PC-9 (cell line): ENCODE measurements around the gene G0S2. TPM values are rescaled to one million over a fixed set of nuclear protein-coding genes. Genes with fewer than 3 reads are reported as not detected.

Source experiments
- BruUV-seq: library from RNA; stranded (reverse); fragments of 400-500 nt; replicated peaks from 2 replicates; lab custom pipeline; 2021; lab: Mats Ljungman, UMichigan
- CTCF ChIA-PET: fragments of 300-600 bp; sonication (Branson Sonifier 250); formaldehyde crosslinking; loops from one replicate; lab custom pipeline; 2022; ENCODE audit warnings: antibody characterized with exemption; lab: Charles Lee
- POLR2A ChIA-PET: fragments of 300-600 bp; sonication (Branson Sonifier 250); formaldehyde crosslinking; loops from one replicate; lab custom pipeline; 2022; ENCODE audit warnings: antibody characterized with exemption; ENCODE audit not compliant: unreplicated experiment; lab: Charles Lee
- DNase-seq, 2 experiments: peaks; one replicate each; pipeline versions ENCODE4 v3.0.0 to v3.0.0-alpha.2; 2015 to 2022; ENCODE audit warnings: mixed read lengths in 1 of 2
- H2AFZ ChIP-seq: fragments of 200-600 bp; sonication (generic); 2 replicates; pipeline ENCODE4 v1.8.1; 2017; ENCODE audit warnings: antibody characterized with exemption
- H3F3A ChIP-seq: fragments of 200-600 bp; sonication (generic); 2 replicates; pipeline ENCODE4 v1.8.1; 2017; ENCODE audit warnings: antibody characterized with exemption, mild to moderate bottlenecking, low read depth; ENCODE audit not compliant: insufficient read depth
- H3K27ac ChIP-seq: fragments of 200-600 bp; sonication (generic); 2 replicates; pipeline ENCODE4 v1.6.1; 2016; ENCODE audit warnings: mixed run types
- H3K27me3 ChIP-seq: fragments of 200-600 bp; sonication (generic); 2 replicates; pipeline ENCODE4 v1.6.1; 2016; ENCODE audit warnings: low read depth, mixed run types; ENCODE audit not compliant: insufficient read depth
- H3K36me3 ChIP-seq: fragments of 200-600 bp; sonication (generic); 2 replicates; pipeline ENCODE4 v1.6.1; 2016; ENCODE audit warnings: low read depth, mixed run types
- H3K4me1 ChIP-seq: fragments of 200-600 bp; sonication (generic); replicated peaks from 2 replicates; pipeline ENCODE4 v1.6.1; 2016; ENCODE audit warnings: mixed run types; ENCODE audit not compliant: insufficient read depth
- H3K4me2 ChIP-seq: fragments of 200-600 bp; sonication (generic); 2 replicates; pipeline ENCODE4 v1.6.1; 2017; ENCODE audit warnings: mixed run types
- H3K4me3 ChIP-seq: fragments of 200-600 bp; sonication (generic); 2 replicates; pipeline ENCODE4 v1.6.1; 2016; ENCODE audit warnings: mixed run types
- H3K79me2 ChIP-seq: fragments of 200-600 bp; sonication (generic); 2 replicates; pipeline ENCODE4 v1.6.1; 2017; ENCODE audit warnings: low read depth, mixed run types
- H3K9me2 ChIP-seq: fragments of 200-600 bp; sonication (generic); 2 replicates; pipeline ENCODE4 v1.8.1; 2017; ENCODE audit warnings: mild to moderate bottlenecking; ENCODE audit not compliant: insufficient read depth
- H3K9me3 ChIP-seq: fragments of 200-600 bp; sonication (generic); 2 replicates; pipeline ENCODE4 v1.8.1; 2016; ENCODE audit warnings: low read depth; ENCODE audit not compliant: insufficient read depth
- H4K20me1 ChIP-seq: fragments of 200-600 bp; sonication (generic); 2 replicates; pipeline ENCODE4 v1.8.1; 2017; ENCODE audit not compliant: insufficient read depth
- CTCF ChIP-seq: fragments of 200-600 bp; sonication (generic); conservative IDR thresholded peaks from 2 replicates; pipeline ENCODE4 v1.6.1; 2017; ENCODE audit warnings: mixed run types, antibody characterized with exemption, mild to moderate bottlenecking, moderate library complexity
- EZH2 ChIP-seq: fragments of 200-600 bp; sonication (generic); IDR thresholded peaks from 2 replicates; pipeline ENCODE4 v1.8.0; 2017; ENCODE audit warnings: antibody characterized with exemption, low read depth
- intact Hi-C: fragments of 100-400 bp; cut with micrococcal nuclease; formaldehyde crosslinking; loops from one replicate; pipeline ENCODE4 v1.10.0; 2022; ENCODE audit not compliant: unreplicated experiment
- total RNA-seq: library from RNA; stranded (reverse); gene quantifications from 2 replicates; pipeline ENCODE4 v1.2.3, GENCODE V29; 2021

Gene G0S2
- total RNA-seq, 1 experiment from 2014 or later, result 2.4 TPM

GRCh38 chr1:209688746-209689234 lies 13.6 kb downstream of the G0S2 start:
- TF ChIP-seq CTCF (no peak), EZH2 (no peak)
- intact Hi-C loops, result no loop called here
- Histone ChIP-seq H4K20me1 (no peaks in the 10 kb centered on the region), H3K9me2 (no peaks in the 10 kb centered on the region), H3K4me2 (no peak overlapping the region), H3K27me3 (no peaks in the 10 kb centered on the region), H2AFZ (no peak overlapping the region), H3K4me1 (0 out of 2 replicates have a peak, but pooled peaks cover 4% of the 10 kb centered on the region), H3K9me3 (no peaks in the 10 kb centered on the region), H3K27ac (no peak overlapping the region), H3K79me2 (no peaks in the 10 kb centered on the region), H3F3A (no peaks in the 10 kb centered on the region), H3K36me3 (no peaks in the 10 kb centered on the region), H3K4me3 (no peak overlapping the region)
- no TSS peak for BruUV-seq
- POLR2A ChIA-PET, result no interaction called here
- CTCF ChIA-PET, result interaction anchor here (0.6 kb wide), 2 partner anchors 37 to 40 kb away, joined by 3 read pairs; partner anchors contain the start of gene LAMB3
- no peak for DNase-seq

DNA sequence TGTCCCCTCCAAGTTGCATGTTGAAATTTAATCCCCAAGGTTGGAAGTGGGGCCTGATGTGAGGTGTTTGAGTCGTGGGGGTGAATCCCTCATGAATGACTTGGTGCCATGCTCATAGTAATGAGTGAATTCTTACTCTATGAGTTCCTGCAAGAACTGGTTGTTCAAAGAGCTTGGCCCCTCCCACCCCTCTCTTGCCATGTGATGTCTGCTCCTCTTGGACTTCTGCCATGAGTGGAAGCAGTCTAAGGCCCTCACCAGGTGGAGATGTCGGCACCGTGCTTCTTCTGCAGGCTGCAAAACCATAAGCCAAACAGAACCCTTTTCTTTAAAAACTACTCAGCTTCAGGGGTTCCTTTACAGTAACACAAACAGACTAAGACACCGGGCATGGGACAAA lies 14.3 kb downstream of the G0S2 start:
- H3K4me1 ChIP-seq, result 0 out of 2 replicates have a peak, but pooled peaks cover 4% of the 10 kb centered on the region
- H3K9me3 ChIP-seq, result no peaks in the 10 kb centered on the region
- H3K36me3 ChIP-seq, result no peaks in the 10 kb centered on the region
- intact Hi-C loops, result no loop called here
- H3K9me2 ChIP-seq, result no peaks in the 10 kb centered on the region
- no peak overlapping the region for H3K27ac ChIP-seq
- ChIA-PET CTCF (interaction anchor here (0.6 kb wide), 1 partner anchor 40 kb away, joined by 3 read pairs; no protein-coding TSS in a partner anchor), POLR2A (no interaction called here)
- no peak overlapping the region for H3K4me2 ChIP-seq
- DNase-seq, result no peak
- no TSS peak for BruUV-seq
- no peaks in the 10 kb centered on the region for H3K79me2 ChIP-seq
- H2AFZ ChIP-seq, result no peak overlapping the region
- H4K20me1 ChIP-seq, result no peaks in the 10 kb centered on the region
- H3K27me3 ChIP-seq, result no peaks in the 10 kb centered on the region
- no peak for TF ChIP-seq EZH2
- TF ChIP-seq CTCF, result no peak
- H3F3A ChIP-seq, result no peaks in the 10 kb centered on the region
- no peak overlapping the region for H3K4me3 ChIP-seq

DNA sequence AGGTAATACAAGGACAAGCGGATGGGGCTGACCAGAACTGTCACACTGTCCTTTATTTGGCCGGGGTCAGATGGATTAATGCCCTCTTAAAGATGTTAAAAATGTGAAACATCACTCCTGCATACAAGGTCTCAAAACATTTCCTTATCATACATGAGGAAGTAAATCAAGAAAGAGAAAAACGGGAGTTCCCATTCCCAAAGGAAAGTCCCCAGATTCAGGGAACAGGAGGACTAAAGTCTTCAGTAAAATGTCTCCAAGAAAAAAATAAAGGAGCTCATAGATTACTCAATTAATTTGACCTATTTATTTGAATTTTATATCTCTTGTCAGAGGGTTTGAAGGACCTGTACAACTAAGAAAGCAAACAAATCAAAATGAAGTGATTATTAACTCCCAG lies 16.0 kb downstream of the G0S2 start:
- no peaks in the 10 kb centered on the region for H3K36me3 ChIP-seq
- no peaks in the 10 kb centered on the region for H3K79me2 ChIP-seq
- TF ChIP-seq EZH2 (no peak), CTCF (no peak)
- intact Hi-C loops, result no loop called here
- no peak overlapping the region for H3K4me3 ChIP-seq
- no peaks in the 10 kb centered on the region for H4K20me1 ChIP-seq
- H3K27me3 ChIP-seq, result no peaks in the 10 kb centered on the region
- BruUV-seq, result no TSS peak
- no peaks in the 10 kb centered on the region for H3K9me2 ChIP-seq
- H3K27ac ChIP-seq, result no peak overlapping the region
- H3F3A ChIP-seq, result no peaks in the 10 kb centered on the region
- 0 out of 2 replicates have a peak, but pooled peaks cover 4% of the 10 kb centered on the region for H3K4me1 ChIP-seq
- H3K9me3 ChIP-seq, result no peaks in the 10 kb centered on the region
- ChIA-PET POLR2A (interaction anchor here (0.6 kb wide), 1 partner anchor 20 kb away, joined by 4 read pairs; no protein-coding TSS in a partner anchor), CTCF (interaction anchor here (0.6 to 1.9 kb wide), 4 partner anchors 42 to 251 kb away, joined by 4 to 8 read pairs (median 4); no protein-coding TSS in a partner anchor)
- no peak overlapping the region for H2AFZ ChIP-seq
- DNase-seq, result no peak
- no peak overlapping the region for H3K4me2 ChIP-seq
